CD14-positive monocyte (primary cell): Measurements from ENCODE around the gene FAIM2. TPM values are rescaled to one million over a fixed set of nuclear protein-coding genes. Genes with fewer than 3 reads are reported as not detected.

Experiments
- DNase-seq, 3 donors: peaks; one replicate each; pipeline ENCODE4 v3.0.0-alpha.2; 2011 to 2022
- H2AFZ ChIP-seq: 2 replicates; pipeline ENCODE4 v1.6.0; 2012; ENCODE audit warnings: mild to moderate bottlenecking, low read depth, low read length, inconsistent platforms; ENCODE audit not compliant: insufficient read depth, poor library complexity, severe bottlenecking
- H3K27ac ChIP-seq, 2 donors: 1 replicate in 1 of 2; 2 replicates in 1 of 2; pipeline ENCODE4 v1.5.1; 2012 to 2013; ENCODE audit warnings: low read length in 2 of 2, control low read depth in 1 of 2, inconsistent platforms in 1 of 2, low read depth in 1 of 2, mild to moderate bottlenecking in 1 of 2
- H3K27me3 ChIP-seq, 2 donors: one replicate each; pipeline versions ENCODE4 v1.6.0 to v1.6.1; 2011 to 2013; ENCODE audit warnings: low read length in 2 of 2; ENCODE audit not compliant: control insufficient read depth in 2 of 2, insufficient read depth in 2 of 2
- H3K36me3 ChIP-seq, 2 donors: replicated peaks in 1 of 2; 1 replicate in 1 of 2; 2 replicates in 1 of 2; pipeline versions ENCODE4 v1.5.1 to v1.6.1; 2012 to 2013; ENCODE audit warnings: low read length in 2 of 2, control low read depth in 1 of 2, inconsistent platforms in 1 of 2, mild to moderate bottlenecking in 1 of 2; ENCODE audit not compliant: insufficient read depth in 2 of 2, control insufficient read depth in 1 of 2
- H3K4me1 ChIP-seq, 2 donors: 1 replicate in 1 of 2; 2 replicates in 1 of 2; pipeline versions ENCODE4 v1.5.1 to v1.6.1; 2012 to 2013; ENCODE audit warnings: low read length in 2 of 2, control low read depth in 1 of 2, inconsistent platforms in 1 of 2, mild to moderate bottlenecking in 1 of 2, moderate library complexity in 1 of 2; ENCODE audit not compliant: insufficient read depth in 2 of 2, control insufficient read depth in 1 of 2
- H3K4me2 ChIP-seq: replicated peaks from 2 replicates; pipeline ENCODE3; 2012; ENCODE audit warnings: low read length, moderate library complexity, mild to moderate bottlenecking; ENCODE audit not compliant: poor library complexity, severe bottlenecking; ENCODE audit errors: extremely low read depth
- H3K4me3 ChIP-seq, 3 experiments: fragments of 200-600 bp in 1 of 3; sonication (generic) in 1 of 3; replicated peaks in 1 of 3; 1 replicate in 2 of 3; 2 replicates in 1 of 3; pipeline ENCODE4 v1.5.1; 2011 to 2013; ENCODE audit warnings: low read length in 3 of 3, mild to moderate bottlenecking in 3 of 3, control low read depth in 2 of 3, low read depth in 2 of 3, inconsistent platforms in 1 of 3, moderate library complexity in 1 of 3
- H3K79me2 ChIP-seq: 2 replicates; pipeline ENCODE4 v1.6.0; 2012; ENCODE audit warnings: mild to moderate bottlenecking, control low read depth, inconsistent platforms, low read length, moderate library complexity; ENCODE audit not compliant: insufficient read depth
- H3K9ac ChIP-seq: 2 replicates; pipeline ENCODE4 v1.6.0; 2017; ENCODE audit warnings: low read length, mild to moderate bottlenecking; ENCODE audit not compliant: insufficient read depth, poor library complexity, severe bottlenecking
- H3K9me3 ChIP-seq, 2 donors: replicated peaks in 1 of 2; 1 replicate in 1 of 2; 2 replicates in 1 of 2; pipeline versions ENCODE4 v1.5.1 to v1.6.1; 2012 to 2013; ENCODE audit warnings: low read length in 2 of 2, control low read depth in 1 of 2; ENCODE audit not compliant: control insufficient read depth in 1 of 2, insufficient read depth in 1 of 2
- H4K20me1 ChIP-seq: 2 replicates; pipeline ENCODE4 v1.6.0; 2012; ENCODE audit warnings: mild to moderate bottlenecking, low read length, control low read depth, moderate library complexity; ENCODE audit not compliant: insufficient read depth
- H3K27ac Mint-ChIP-seq, 7 donors: one replicate each; pipeline ENCODE4 v1.8.0; 2020; ENCODE audit warnings: mild to moderate bottlenecking in 7 of 7, mixed read lengths in 7 of 7, moderate library complexity in 6 of 7, inconsistent platforms in 2 of 7
- H3K27me3 Mint-ChIP-seq, 3 donors: one replicate each; pipeline ENCODE4 v1.8.0; 2021 to 2022; ENCODE audit warnings: low read depth in 3 of 3, mild to moderate bottlenecking in 3 of 3, mixed read lengths in 3 of 3, moderate library complexity in 3 of 3, inconsistent platforms in 1 of 3
- H3K36me3 Mint-ChIP-seq, 2 donors: one replicate each; pipeline ENCODE4 v1.8.0; 2020; ENCODE audit warnings: mixed read lengths in 2 of 2, inconsistent platforms in 1 of 2, mild to moderate bottlenecking in 1 of 2
- H3K4me1 Mint-ChIP-seq: one replicate; pipeline ENCODE4 v1.8.0; 2020; ENCODE audit warnings: mild to moderate bottlenecking, mixed read lengths
- H3K4me3 Mint-ChIP-seq, 2 donors: one replicate each; pipeline ENCODE4 v1.8.0; 2020; ENCODE audit warnings: mild to moderate bottlenecking in 2 of 2, mixed read lengths in 2 of 2, moderate library complexity in 1 of 2
- H3K9me3 Mint-ChIP-seq, 7 donors: one replicate each; pipeline ENCODE4 v1.8.0; 2020 to 2022; ENCODE audit warnings: mixed read lengths in 7 of 7, mild to moderate bottlenecking in 6 of 7, moderate library complexity in 6 of 7, inconsistent platforms in 2 of 7
- CTCF ChIP-seq: fragments of 200-600 bp; IDR thresholded peaks from one replicate; pipeline ENCODE4 v1.8.0; 2022; ENCODE audit warnings: antibody characterized with exemption, mild to moderate bottlenecking
- WGBS: methylation state at CpG from one replicate; pipeline ENCODE4 v1.1.5; 2013; ENCODE audit warnings: missing lambda C conversion rate; ENCODE audit not compliant: insufficient coverage; 5-methylcytosine and 5-hydroxymethylcytosine counted together
- intact Hi-C, 2 donors: fragments of 100-400 bp; cut with micrococcal nuclease; formaldehyde crosslinking; loops; one replicate each; pipeline versions ENCODE4 v1.15.0 to v1.15.1; 2023
- polyA plus RNA-seq, 3 donors: library from polyadenylated mRNA; depleted of rRNA in 1 of 3; unstranded in 2 of 3; stranded (reverse) in 1 of 3; fragments of 300-500 nt in 2 of 3; fragments of >200 nt in 1 of 3; fragmentation: Illumina TruSeq in 2 of 3; gene quantifications; 1 replicate in 2 of 3; 2 replicates in 1 of 3; pipeline ENCODE4 v1.2.3, GENCODE V29; 2012 to 2021

The FAIM2 gene
- polyA plus RNA-seq, 3 donors: not detected

GRCh38 chr12:49825971-49826421 lies 77.7 kb downstream of the FAIM2 start:
- Histone ChIP-seq H3K4me3 (peak overlapping the region in 1 of 3 experiments; percentile 95), H3K9me3 (no peaks in the 10 kb centered on the region), H4K20me1 (peaks cover 39% of the 10 kb centered on the region), H2AFZ (no peak overlapping the region), H3K36me3 (peaks cover 2 to 12% of the 10 kb centered on the region in 2 donors), H3K27ac (peak overlapping the region; percentile 92 to 100), H3K27me3 (no peaks in the 10 kb centered on the region), H3K9ac (peak overlapping the region; percentile 88), H3K79me2 (peaks cover 26% of the 10 kb centered on the region), H3K4me1 (peaks cover 67 to 75% of the 10 kb centered on the region in 2 donors), H3K4me2 (peak overlapping the region; percentile 98)
- H3K27me3 Mint-ChIP-seq: peaks cover 0 to 2% (median 2%) of the 10 kb centered on the region in 3 donors
- TF ChIP-seq CTCF: no peak
- peaks cover 9 to 19% of the 10 kb centered on the region in 2 donors for H3K36me3 Mint-ChIP-seq
- peaks cover 70% of the 10 kb centered on the region for H3K4me1 Mint-ChIP-seq
- peak overlapping the region in 1 of 2 donors; percentile 96 for H3K4me3 Mint-ChIP-seq
- 100% methylated on average over 1 of the region's 4 CpGs for WGBS
- DNase-seq: no peak
- intact Hi-C loops: no loop called here
- peak overlapping the region; percentile 97 to 100 (median 100) for H3K27ac Mint-ChIP-seq
- no peaks in the 10 kb centered on the region for H3K9me3 Mint-ChIP-seq

- peak; percentile 89 to 92 (median 89) for DNase-seq
- intact Hi-C loops: no loop called here
- Histone ChIP-seq H3K4me2 (peak overlapping the region; percentile 98), H3K9ac (peak overlapping the region; percentile 88), H4K20me1 (peaks cover 39% of the 10 kb centered on the region), H3K27me3 (no peaks in the 10 kb centered on the region), H3K9me3 (no peaks in the 10 kb centered on the region), H2AFZ (no peak overlapping the region), H3K4me1 (peaks cover 72 to 80% of the 10 kb centered on the region in 2 donors), H3K79me2 (peaks cover 26% of the 10 kb centered on the region), H3K36me3 (peaks cover 2 to 12% of the 10 kb centered on the region in 2 donors), H3K4me3 (peak overlapping the region; percentile 9 to 95 (median 34)), H3K27ac (peak overlapping the region; percentile 92 to 100)
- H3K36me3 Mint-ChIP-seq: peaks cover 9 to 20% of the 10 kb centered on the region in 2 donors
- peak overlapping the region; percentile 97 to 100 (median 100) for H3K27ac Mint-ChIP-seq
- peaks cover 75% of the 10 kb centered on the region for H3K4me1 Mint-ChIP-seq
- 19% methylated on average over 4 of the region's 5 CpGs for WGBS
- TF ChIP-seq CTCF: no peak
- H3K27me3 Mint-ChIP-seq: peaks cover 0 to 2% (median 2%) of the 10 kb centered on the region in 3 donors
- H3K9me3 Mint-ChIP-seq: no peaks in the 10 kb centered on the region
- peak overlapping the region; percentile 83 to 93 for H3K4me3 Mint-ChIP-seq
Observed at GRCh38 chr12:49825360-49825970, 78.2 kb downstream of the FAIM2 start.
